HG02588 (cell line): ENCODE measurements around the gene IQGAP2.

Experiments used
- ATAC-seq: cut with Tn5 transposase; IDR thresholded peaks from one replicate; pipeline ENCODE4 v1.9.1; 2021; ENCODE audit warnings: mild to moderate bottlenecking, moderate library complexity; ENCODE audit not compliant: unreplicated experiment

Gene IQGAP2

GRCh38 chr5:76634661-76635060 lies 231.6 kb downstream of the IQGAP2 start:
- ATAC-seq = no peak

DNA sequence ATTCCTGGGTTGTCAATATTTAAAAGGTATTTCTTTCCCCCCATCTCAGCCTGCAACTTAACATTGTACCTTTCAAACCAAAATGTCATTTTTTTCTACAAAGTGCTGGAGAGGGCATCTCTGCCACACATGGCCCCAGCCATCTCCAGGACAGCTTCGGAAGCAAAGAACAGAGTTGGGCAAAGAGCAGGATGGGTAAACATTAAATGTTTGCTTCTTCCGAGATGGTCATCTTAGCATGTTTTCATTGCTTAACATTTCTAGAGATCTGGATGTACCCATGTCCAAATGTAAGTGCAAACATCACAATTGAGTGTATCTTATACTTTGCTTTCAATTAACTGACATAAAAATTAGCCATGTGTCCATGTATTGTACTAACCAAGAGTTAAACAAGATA lies 234.4 kb downstream of the IQGAP2 start:
- ATAC-seq = no peak

- no peak for ATAC-seq
Observed at GRCh38 chr5:76638479-76638878, 235.4 kb downstream of the IQGAP2 start.

DNA sequence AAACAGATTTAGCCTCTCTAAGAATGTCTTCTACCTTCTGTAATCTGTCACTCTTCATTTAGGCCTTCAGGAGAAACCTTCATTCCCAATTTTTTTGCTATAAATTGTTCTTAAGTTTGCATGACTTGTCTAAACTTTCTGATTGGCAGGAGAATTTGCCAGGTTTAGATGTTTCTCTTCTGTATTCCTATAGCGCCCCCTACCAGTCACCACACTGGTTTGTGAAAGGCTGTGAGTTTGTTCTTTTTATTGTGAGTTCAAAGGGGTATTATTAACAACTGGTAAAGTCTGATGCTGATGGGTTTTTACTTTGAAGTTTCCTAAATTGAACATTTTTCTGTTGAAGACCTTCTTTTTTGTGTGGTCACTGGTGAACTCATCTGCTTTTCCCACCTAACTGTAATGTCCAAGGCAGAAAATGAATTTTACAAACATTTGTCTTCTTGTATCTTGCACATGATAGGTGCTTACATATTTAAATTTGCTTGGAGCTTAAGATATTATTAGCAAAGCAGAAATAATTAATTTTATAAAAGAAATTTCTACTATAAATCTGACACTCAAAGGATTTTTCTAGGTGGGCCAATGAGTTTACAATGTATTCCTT lies 238.5 kb downstream of the IQGAP2 start:
- ATAC-seq = no peak

DNA sequence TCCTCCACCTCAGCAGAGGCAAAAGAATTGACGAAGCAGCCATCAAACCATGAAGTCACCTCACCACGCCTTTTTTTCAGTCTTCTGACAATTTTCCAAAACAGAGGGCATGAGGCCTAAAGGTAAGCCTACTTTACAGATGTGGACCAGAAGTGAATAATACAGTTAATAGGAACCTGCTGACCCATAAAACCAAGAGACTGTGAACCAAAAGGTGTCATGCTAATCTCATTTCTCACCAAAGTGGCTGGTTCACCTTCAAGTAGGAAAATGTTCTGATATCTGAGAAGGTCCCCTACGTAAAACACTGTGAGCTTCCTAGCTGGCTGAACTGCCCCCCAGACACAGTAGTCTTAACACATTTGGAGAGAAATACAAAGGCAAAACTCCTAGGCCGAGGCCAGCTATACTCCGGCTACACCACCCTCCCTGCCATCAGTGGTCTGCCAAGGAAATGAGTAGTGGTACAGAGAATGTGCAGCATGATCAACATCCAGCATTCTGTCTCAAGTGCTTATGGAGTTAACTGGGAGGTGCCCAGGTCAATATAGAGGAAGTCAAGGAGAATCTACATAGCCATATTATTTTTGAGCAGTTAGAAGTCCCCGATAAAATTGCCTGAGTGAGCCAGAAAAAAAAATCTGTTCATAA lies 239.4 kb downstream of the IQGAP2 start:
- ATAC-seq = no peak

- ATAC-seq = no peak
Observed at GRCh38 chr5:76643371-76643770, 240.3 kb downstream of the IQGAP2 start.

GRCh38 chr5:76649140-76649539 lies 246.1 kb downstream of the IQGAP2 start:
- no peak for ATAC-seq

DNA sequence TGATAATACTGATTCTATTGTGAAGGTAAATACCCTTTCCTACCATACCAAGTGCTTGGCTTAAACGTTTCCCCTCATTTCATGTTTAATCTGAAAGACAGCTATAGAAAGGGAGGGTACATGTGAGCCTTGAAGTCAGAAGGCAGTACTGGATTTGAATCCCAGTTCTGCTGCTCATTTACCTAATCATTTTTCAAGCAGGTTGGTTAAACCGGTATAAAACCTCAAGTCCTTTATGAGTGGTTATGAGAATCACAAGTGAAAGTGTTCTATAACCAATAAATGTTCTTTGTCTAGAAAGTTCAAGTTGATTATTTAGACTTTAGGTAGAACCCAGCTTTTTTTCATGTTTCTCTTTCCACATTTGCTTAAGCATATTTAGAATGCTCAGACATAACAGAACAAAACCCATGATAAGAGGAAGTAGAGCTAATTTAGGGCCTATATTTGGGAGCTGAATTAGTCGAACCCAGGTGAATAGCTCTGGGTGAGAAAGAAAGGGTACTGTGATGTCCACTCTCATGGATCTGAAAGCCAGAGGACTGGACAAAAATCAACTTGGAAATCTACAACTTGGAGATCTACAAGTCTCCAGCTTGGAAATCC lies 249.8 kb downstream of the IQGAP2 start:
- ATAC-seq = no peak

DNA sequence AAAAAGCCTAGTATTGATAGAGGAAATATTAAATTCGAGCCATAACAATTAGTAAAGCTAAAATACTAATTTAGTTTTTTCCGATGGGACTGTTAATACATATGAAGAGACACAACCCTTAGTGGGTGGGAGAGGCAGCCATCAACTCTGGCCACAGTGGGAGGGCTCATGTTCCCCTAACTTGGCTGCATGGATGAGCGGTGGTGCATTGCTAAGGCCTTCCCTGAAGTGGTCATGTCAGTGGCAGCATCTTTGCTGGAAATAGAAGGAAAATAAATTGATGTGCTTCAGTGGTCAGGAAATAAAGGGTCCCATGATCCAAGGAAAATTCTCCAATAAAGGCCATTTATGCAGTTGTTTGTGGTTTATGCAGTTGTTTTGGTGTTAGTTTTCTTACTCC lies 254.0 kb downstream of the IQGAP2 start:
- ATAC-seq = no peak

DNA sequence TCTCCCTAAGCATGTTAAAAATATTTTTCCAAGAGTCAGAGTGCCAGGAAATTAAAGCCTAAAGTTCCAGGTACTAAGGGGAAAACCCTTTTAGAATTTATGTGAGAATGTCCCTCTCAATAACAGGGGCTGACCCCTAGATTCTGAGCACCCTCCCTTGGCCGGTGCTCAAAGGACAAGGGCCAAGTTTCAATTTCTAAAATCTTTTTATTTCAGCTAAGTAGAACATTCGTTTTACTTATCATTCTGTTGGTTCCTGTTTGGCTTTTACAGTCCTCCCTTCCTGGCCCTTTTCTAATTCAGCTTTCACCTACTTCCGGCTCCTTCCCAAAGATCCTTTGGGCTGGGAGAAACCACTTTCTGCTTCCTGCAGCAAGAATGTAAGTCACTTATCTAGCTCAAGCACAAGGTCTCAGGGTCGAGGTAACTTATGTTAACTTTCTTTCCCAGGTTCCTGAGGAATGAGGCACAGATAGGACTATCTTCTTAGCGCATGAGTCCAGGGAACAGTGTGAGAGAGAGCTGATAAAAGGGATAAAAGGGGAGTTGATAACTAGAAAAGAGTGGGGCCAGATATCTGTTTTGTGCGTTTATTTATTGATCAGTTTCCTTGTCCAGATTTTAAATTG lies 254.7 kb downstream of the IQGAP2 start:
- no peak for ATAC-seq

GRCh38 chr5:76660360-76660759 lies 257.3 kb downstream of the IQGAP2 start:
- ATAC-seq = no peak

- ATAC-seq = no peak
Observed at GRCh38 chr5:76662521-76662920, 259.4 kb downstream of the IQGAP2 start.

- ATAC-seq = no peak
Observed at GRCh38 chr5:76663573-76663972, 260.5 kb downstream of the IQGAP2 start.

- ATAC-seq = no peak
Observed at GRCh38 chr5:76664079-76664478, 261.0 kb downstream of the IQGAP2 start.

GRCh38 chr5:76667495-76667894 lies 264.4 kb downstream of the IQGAP2 start:
- no peak for ATAC-seq

- ATAC-seq = no peak
Observed at GRCh38 chr5:76669245-76669644, 266.2 kb downstream of the IQGAP2 start.

GRCh38 chr5:76670508-76670907 lies 267.4 kb downstream of the IQGAP2 start:
- ATAC-seq = no peak

DNA sequence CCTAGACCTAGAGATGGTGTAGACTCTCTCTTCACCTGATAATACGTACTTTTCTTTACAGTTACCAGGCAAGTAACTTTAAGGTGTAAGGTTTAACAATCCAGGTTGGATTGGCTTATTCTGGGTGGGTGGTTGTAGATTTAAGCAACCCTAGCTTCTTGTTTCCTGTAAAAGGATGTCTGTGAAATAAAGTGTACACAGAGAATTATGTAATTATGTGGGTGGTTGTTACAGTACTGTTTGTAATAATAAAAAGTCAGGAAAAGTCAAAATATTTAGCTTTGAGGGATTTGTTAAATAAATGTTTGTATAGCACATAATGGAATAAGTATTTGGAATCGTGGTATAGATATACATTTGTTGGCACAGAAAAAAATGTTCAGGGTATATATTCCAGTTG lies 269.2 kb downstream of the IQGAP2 start:
- no peak for ATAC-seq

- no peak for ATAC-seq
Observed at GRCh38 chr5:76673125-76673524, 270.0 kb downstream of the IQGAP2 start.

DNA sequence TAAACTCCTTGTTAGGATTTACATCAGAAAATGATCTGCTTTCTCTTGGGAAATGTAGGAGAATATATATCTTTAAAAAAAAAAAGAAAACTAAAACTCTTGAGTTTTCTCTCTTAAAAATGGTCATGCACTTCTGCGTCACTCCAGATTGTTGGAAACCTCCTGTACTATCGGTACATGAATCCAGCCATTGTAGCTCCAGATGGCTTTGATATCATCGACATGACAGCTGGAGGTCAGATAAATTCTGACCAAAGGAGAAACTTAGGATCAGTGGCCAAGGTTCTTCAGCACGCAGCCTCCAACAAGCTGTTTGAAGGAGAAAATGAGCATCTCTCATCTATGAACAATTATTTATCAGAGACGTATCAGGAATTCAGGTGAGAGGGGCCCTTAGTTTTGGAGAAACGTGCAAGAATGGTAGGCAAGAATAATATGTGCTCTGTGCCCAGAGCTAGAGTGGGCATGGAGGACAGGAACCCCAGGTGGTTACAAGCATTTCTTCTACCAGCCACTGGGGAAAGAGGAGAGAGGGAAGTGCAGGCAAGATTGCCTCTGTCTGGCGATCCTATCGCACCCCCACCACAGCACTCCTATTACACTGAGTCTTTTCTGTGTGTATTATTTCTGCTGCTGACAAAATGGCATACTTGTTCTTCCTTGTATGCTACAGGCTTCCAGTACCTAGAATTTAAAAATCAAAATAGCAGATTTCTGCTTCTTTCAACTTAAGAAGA lies 271.4 kb downstream of the IQGAP2 start:
- ATAC-seq = no peak

GRCh38 chr5:76675364-76675763 lies 272.3 kb downstream of the IQGAP2 start:
- no peak for ATAC-seq
